ENCODE results near the gene PTCHD4.

PTCHD4 gene

DNA sequence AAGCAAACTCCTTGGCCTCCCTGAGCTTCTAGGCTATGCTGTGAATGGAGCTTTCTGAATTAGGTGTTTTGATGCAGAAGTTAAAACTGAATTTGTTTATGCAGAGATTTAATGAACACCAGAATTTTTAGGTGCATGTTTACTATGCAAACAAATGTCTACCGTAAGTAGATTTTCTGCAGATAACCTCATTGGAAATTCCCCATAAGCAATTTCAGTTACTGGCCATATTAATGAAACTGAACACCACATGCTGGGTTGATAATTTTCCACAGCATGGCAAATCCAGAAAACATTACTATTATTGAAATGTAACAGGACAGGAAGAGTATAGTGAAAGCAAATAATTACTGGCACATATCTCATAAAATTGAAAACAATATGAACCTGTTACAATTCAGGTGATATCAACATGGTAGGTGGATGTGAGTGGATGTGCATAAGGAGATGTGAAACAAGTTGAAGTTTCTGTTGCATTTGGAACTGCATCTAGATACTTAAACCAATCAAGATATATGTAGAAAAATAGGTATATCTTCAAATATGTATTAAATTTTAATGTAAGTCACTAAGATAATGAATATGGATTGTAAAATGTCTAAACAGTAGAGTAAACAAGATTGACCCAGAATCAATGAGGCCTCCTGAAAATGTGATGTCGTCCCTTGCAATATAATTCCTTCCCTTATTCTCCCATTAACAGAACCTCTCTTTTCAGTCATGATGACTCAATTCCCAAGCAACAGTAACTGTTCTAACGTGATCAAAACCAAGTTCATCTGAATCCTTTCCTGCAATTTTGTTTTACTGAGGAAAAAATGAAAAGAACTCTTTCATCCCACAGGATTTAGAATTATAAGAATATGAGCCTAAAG, 11.0 kb downstream of the PTCHD4 start:
- DNase-seq (ENCODE audit: low read depth), result no peak

- DNase-seq (ENCODE audit: low read depth), result no peak
Observed at GRCh38 chr6:48098923-48099322, 12.1 kb downstream of the PTCHD4 start.

DNA sequence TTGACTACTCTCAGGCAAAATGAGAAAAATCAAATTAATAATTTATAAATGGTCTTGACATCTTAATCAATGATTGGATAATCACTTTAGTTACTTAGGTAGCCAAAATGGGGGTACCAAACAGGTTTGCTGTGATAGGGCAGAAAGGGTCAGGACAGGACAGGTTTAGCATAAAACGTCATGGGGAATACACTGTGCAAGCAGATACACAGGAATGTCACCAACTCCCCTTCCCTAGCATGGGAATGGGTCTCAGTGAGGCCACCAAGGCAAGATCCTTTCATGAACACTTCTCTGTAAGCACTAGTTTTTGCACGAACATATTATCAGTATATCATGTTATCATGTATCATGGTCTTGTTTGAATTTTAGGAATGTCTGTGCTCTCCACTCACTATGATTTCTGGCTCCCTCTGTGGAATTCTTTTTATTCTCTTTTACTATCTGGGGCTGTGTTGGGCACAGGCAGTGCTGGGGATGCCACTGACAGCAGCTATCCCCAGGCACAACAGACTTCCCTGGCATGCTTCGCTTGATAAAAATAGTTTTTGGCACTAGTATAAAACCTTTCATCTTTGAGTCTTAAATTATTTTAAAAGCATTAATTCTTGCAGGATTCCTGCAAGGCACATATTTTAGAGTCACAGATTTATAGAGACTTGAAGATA, 18.3 kb downstream of the PTCHD4 start:
- no peak for DNase-seq (ENCODE audit: low read depth)

DNA sequence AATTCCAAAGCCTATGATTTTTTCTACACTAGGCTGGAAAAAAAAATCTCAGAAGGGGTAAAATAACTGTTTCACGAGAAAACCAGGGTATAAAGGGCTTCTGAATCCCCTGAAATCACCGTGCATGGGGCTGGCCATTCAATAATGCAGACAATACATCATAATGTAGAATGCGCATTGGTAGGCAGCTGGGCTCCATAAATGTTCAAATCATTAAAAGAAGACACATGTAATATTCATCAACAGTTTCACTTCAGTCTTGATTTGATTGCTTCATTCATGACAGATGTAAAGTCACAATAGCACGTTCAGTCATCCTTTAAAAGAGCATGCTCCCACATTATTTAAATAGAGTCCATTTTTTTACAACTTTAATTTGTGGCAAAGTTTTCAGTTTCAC, 20.5 kb downstream of the PTCHD4 start:
- DNase-seq (ENCODE audit: low read depth), result no peak

- peak; percentile 26 for DNase-seq (ENCODE audit: low read depth)
Observed at GRCh38 chr6:48087448-48087847, 23.5 kb downstream of the PTCHD4 start.

DNA sequence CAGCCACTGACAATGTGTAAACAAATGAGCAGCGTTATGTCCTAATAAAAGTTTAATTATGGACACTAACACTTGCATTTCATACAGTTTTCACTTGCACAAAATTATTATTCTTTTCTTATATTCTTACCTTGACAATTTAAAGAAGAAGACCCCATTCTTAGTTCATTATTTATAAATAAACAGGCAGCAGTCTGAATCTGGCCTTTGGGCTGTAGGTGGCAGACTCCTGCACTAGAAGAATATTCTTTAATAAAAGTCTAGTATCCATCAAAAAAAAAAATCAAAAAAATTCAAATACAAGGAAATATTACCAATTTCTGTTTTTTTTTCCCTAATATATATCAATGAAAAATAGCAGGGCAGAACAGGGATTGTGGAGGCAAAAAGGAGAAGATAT, 24.8 kb downstream of the PTCHD4 start:
- no peak for DNase-seq (ENCODE audit: low read depth)

DNA sequence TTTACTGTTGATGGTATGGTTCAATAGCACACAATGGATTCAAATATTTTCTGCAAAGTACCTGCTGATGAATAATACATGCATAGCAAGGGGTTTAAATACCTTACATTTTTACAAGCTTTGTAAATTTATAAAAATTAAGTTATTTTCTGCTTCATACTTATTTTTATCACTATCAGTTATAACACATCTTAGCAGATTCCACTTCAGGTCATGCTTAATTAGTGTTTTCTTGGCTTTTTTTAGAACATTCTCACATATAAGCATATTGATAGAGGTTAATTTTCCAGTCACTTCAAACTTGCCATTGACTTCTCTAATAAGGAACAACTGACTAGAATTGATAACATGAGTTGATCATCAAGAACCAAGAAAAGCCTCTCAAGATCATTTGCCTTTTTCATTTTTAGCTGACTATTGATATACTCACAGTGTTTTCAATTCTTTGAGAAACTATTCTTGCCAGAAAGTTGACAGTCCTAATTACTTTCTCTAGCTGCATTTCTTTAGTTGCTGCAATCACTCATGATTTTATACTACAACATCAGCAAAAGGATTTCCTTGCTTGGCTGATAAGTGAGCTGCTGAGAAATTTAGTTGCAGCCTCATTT, 25.8 kb downstream of the PTCHD4 start:
- no peak for DNase-seq (ENCODE audit: low read depth)

DNA sequence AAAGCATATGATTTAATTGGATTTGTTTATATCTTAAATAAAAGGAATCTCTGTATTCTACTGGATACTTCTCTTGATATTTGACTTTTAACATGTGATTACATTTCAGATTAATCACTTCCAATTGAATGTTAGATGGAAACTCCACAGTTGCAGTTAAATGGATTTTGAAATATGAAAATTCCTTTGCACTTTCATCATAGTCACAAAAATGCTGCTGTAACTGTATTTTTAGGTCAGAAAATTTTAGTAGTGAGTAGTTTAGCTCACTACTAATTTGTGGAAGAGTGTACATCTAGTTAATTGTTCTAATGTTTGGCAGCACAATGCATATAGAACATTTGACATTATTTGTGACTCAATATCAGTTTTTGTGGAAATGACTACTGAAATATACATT, 26.8 kb downstream of the PTCHD4 start:
- no peak for DNase-seq (ENCODE audit: low read depth)

GRCh38 chr6:48080227-48081009, 30.6 kb downstream of the PTCHD4 start:
- no peak for DNase-seq (ENCODE audit: low read depth)

- no peak for DNase-seq (ENCODE audit: low read depth)
Observed at GRCh38 chr6:48078120-48078519, 32.9 kb downstream of the PTCHD4 start.

GRCh38 chr6:48075181-48075580, 35.8 kb downstream of the PTCHD4 start:
- no peak for DNase-seq (ENCODE audit: low read depth)

GRCh38 chr6:48073976-48074767, 36.8 kb downstream of the PTCHD4 start:
- DNase-seq (ENCODE audit: low read depth), result no peak

GRCh38 chr6:48071833-48072232, 39.2 kb downstream of the PTCHD4 start:
- no peak for DNase-seq (ENCODE audit: low read depth)

DNA sequence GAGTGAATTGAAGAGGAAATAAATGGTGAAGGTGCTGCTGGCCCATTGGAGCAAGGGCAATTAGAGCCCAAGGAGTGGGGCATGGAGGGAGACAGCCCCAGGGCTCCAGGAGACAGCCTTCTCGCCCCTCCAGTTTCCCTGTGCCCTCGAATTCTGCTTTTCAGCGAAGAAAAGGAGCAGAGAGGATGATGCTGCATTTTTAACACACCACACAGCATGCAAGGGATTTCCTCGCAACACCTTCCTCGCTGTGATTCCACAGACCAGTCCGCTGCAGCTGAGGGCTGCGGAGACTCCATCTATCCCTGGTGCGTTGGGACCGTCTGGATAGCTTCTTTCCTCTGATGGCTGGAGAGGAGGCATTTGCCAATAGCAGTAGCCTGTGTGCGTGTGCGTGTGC, 41.7 kb downstream of the PTCHD4 start:
- no peak for DNase-seq (ENCODE audit: low read depth)

DNA sequence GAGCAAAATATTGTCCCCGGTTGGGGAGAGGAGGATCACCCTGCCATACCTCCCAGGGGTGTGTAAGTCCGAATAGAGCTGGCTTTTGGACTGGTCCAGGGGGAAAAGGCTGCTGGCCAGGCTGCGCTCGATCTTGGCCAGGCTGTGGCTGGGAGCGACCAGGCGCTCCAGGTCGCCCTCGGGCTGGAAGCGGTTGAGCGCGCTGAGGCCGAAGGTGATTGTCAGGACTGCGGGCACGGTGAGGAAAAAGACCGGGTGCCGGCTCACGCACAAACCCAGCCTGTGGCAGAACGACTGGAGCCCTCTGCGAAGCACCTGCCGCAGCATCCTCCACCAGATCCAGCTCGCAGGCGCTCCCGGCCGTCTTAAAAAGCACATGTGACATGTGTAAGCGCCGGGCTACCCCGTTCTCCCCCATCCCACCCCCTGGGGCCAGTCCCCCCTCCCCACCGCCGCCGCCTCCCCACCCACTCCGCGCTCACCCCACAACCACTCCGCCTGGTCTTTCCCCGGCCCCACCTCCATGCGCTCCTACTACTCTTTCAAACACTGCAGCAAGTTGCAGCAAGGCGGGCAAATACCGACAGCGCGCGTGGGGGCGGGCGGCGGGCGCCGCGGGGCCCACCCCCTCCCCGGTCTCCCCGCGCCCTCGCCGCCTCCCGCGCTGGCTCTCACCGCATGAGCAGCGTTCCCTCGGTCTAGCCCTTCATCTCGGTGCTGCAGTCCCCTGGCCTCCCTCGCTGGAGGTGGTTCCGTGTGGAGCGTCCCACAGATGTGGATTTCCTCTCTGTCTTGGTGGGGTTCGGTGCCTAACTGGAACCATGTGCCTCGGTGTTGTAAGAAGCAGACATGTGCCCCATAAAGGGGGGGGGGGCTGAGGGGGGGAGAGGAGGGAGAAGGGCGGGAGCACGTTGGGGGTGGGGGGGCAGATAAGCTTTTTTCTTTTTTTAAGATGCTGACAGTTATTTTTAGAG, 42.4 kb downstream of the PTCHD4 start:
- no peak for DNase-seq (ENCODE audit: low read depth)

DNA sequence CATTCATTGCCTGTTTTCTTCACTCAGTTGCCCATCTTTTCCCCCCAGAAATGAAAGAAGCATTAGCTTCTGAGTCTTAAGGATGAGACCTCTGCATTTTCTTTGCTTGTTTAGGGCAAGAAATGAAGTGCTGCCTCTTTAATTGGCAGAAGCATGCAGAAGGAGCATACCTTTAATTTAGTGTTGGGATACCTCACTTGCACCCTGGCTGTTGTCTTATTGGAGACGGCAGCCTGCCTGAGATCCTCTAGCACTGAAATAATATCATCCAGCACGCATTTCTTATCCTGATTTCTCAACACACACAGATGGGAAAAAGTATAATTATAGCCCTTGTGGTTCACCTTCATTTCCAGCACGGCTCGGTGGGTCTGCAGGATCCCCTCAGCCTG, 43.1 kb downstream of the PTCHD4 start:
- no peak for DNase-seq (ENCODE audit: low read depth)

DNA sequence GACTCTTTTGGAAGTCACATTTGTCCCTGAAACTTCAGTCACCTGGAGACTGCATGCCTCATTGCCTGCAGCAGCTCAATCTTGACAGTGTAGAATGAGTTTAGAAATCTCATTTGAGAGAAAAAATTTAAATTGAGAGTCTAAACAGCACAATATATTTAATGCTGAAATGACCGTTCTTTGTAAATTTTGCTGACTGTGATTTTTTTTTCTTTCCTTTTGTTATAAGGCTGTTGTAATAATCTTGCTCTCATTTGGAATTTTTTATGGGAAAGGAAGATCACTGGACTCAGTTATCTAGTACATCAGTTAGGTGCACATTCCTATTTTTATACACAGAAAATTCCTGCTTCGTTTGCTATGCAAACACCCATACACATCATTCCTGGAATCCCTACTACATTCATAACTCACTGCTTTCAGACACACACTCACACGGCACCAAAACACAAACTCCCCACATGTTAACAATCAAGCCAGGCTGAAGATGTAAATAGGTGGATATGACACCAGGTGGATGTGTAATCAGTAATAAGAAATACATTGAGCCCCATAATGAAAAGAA, 43.8 kb downstream of the PTCHD4 start:
- DNase-seq (ENCODE audit: low read depth), result no peak

DNA sequence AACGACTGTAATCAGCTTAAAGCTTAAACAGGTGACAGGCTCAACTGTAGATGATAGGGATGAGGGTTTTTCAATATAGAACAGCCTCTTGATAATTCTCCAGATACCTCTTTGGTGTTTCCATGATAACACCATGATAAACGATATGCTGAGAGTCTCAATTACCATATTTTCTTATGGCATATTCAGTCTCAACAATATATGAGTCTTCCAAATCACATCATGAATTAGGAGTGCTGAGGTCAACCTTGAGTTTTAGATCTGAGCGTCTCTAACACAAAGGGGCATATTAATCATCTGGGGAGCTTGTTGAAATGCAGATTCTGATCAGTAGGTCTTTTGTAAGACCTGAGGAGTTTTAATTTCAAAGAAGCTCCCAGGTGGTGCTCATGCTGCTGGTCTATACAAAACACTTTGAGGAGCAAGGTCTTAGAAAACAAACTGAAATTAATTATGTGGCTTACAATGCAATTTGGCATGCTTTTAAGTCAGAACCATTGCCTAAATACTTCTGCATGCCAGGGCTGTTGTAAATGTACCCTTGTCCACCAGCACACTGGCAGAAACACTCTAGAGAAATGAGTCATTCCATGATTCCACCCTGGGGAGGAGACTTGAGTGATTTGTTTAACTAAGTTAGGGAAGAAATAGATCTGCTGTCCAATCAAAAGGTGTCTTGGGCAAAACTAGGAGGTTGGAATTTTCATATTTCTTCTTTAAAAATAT, 49.6 kb downstream of the PTCHD4 start:
- DNase-seq (ENCODE audit: low read depth), result peak; percentile 10
